Measurements from ENCODE around the gene PLOD2.

GRCh38 chr3:146139586-146140110 lies 21.3 kb downstream of the PLOD2 start:
- no peak for TF ChIP-seq CTCF (IDR thresholded peaks at IDR 0.05 in 4 of 5, conservative IDR thresholded peaks at IDR 0.05 in 1 of 5)
- TF ChIP-seq POLR2A (IDR thresholded peaks at IDR 0.05), result no peak

Data from gastrocnemius medialis (tissue), 4 donors.